A549 (cell line): ENCODE data around the gene OR52B6.

Experiments used
- CEBPB ChIP-seq, 2 experiments: fragments of >200 bp in 1 of 2; sonication (Bioruptor Twin) in 1 of 2; formaldehyde crosslinking in 1 of 2; IDR thresholded peaks; 2 replicates each; pipeline ENCODE4 v1.6.1; 2012 to 2016
- CTCF ChIP-seq: fragments of >200 bp; sonication (Bioruptor Twin); formaldehyde crosslinking; IDR thresholded peaks from 3 replicates; pipeline ENCODE4 v1.5.1; 2016
- KDM5A ChIP-seq: fragments of 200-600 bp; sonication (generic); IDR thresholded peaks from 2 replicates; pipeline ENCODE4 v1.6.1; 2016; ENCODE audit warnings: antibody characterized with exemption, mild to moderate bottlenecking
- PHF8 ChIP-seq: fragments of 200-600 bp; sonication (generic); IDR thresholded peaks from 2 replicates; pipeline ENCODE4 v1.6.1; 2016; ENCODE audit warnings: low read depth, mild to moderate bottlenecking, antibody characterized with exemption, moderate library complexity, borderline replicate concordance
- USF2 ChIP-seq: fragments of 450-650 bp; IDR thresholded peaks from 2 replicates; pipeline ENCODE4 v1.6.1; 2014; ENCODE audit warnings: antibody characterized with exemption

- no peak for TF ChIP-seq USF2
- no peak for TF ChIP-seq CTCF
- no peak for TF ChIP-seq CEBPB (IDR thresholded peaks at IDR 0.05)
- no peak for TF ChIP-seq KDM5A
- TF ChIP-seq PHF8, result no peak
These were observed 12.5 kb downstream of the OR52B6 start for GRCh38 chr11:5593146-5593545.
